HepG2 (cell line): ENCODE measurements around the gene NKAIN4. TPM values are rescaled to one million over a fixed set of nuclear protein-coding genes. Genes with fewer than 3 reads are reported as not detected.

ENCODE experiments used
- AGO1 ChIP-seq: fragments of 200-400 bp; formaldehyde crosslinking; IDR thresholded peaks from 2 replicates; pipeline ENCODE4 v1.6.1; 2017; ENCODE audit warnings: mild to moderate bottlenecking, low read depth, low read length, moderate library complexity; ENCODE audit not compliant: poor library complexity, severe bottlenecking
- ASH2L ChIP-seq: fragments of 300-600, 200-600 bp; sonication (generic); IDR thresholded peaks from 2 replicates; pipeline ENCODE4 v1.7.0; 2017; ENCODE audit warnings: low read depth, mild to moderate bottlenecking, moderate library complexity, mixed read lengths, low read length; ENCODE audit not compliant: insufficient read length
- BRF2 ChIP-seq: sonication (generic); formaldehyde crosslinking; IDR thresholded peaks from 2 replicates; pipeline ENCODE4 v1.8.1; 2022; ENCODE audit warnings: mild to moderate bottlenecking, missing genetic modification reagents
- HDAC1 ChIP-seq: sonication (generic); formaldehyde crosslinking; IDR thresholded peaks from 2 replicates; pipeline ENCODE4 v1.5.1; 2020; ENCODE audit warnings: mild to moderate bottlenecking, missing genetic modification reagents
- KDM5A ChIP-seq: fragments of 200-600 bp; sonication (generic); IDR thresholded peaks from 2 replicates; pipeline ENCODE4 v1.7.0; 2018; ENCODE audit warnings: antibody characterized with exemption, mild to moderate bottlenecking, low read length, borderline replicate concordance
- KLF11 ChIP-seq: IDR thresholded peaks from 2 replicates; pipeline ENCODE4 v1.6.1; 2016; ENCODE audit warnings: missing compliant biosample characterization
- NFIC ChIP-seq: IDR thresholded peaks from 2 replicates; pipeline ENCODE4 v1.6.1; 2012; ENCODE audit warnings: mild to moderate bottlenecking, low read length, inconsistent platforms
- PRDM10 ChIP-seq: sonication (generic); formaldehyde crosslinking; IDR thresholded peaks from 2 replicates; pipeline ENCODE4 v1.4.0; 2020; ENCODE audit warnings: low read depth, missing genetic modification reagents
- PRPF4 ChIP-seq: fragments of 200-400 bp; formaldehyde crosslinking; IDR thresholded peaks from 2 replicates; pipeline ENCODE4 v1.6.1; 2016; ENCODE audit warnings: low read length, low read depth; ENCODE audit not compliant: poor library complexity, severe bottlenecking
- REL ChIP-seq: sonication (generic); formaldehyde crosslinking; conservative IDR thresholded peaks from 2 replicates; pipeline ENCODE4 v1.8.0; 2022; ENCODE audit warnings: mild to moderate bottlenecking, missing genetic modification reagents, moderate library complexity
- SRSF4 ChIP-seq: fragments of 200-400 bp; formaldehyde crosslinking; IDR thresholded peaks from one replicate; pipeline ENCODE4 v1.6.1; 2018; ENCODE audit warnings: mild to moderate bottlenecking, low read depth, low read length, moderate library complexity; ENCODE audit not compliant: poor library complexity, severe bottlenecking
- THAP11 ChIP-seq: IDR thresholded peaks from 2 replicates; pipeline ENCODE4 v1.6.1; 2016; ENCODE audit warnings: missing biosample characterization, missing genetic modification reagents
- ZHX2 ChIP-seq, 2 experiments: sonication (generic) in 1 of 2; formaldehyde crosslinking in 1 of 2; IDR thresholded peaks; 2 replicates each; pipeline versions ENCODE4 v1.6.1 to v1.9.0; 2014 to 2022; ENCODE audit warnings: antibody characterized with exemption in 1 of 2, borderline replicate concordance in 1 of 2, inconsistent platforms in 1 of 2, low read depth in 1 of 2, missing genetic modification reagents in 1 of 2
- ZNF3 ChIP-seq: IDR thresholded peaks from 2 replicates; pipeline ENCODE4 v1.7.0; 2017; ENCODE audit warnings: inconsistent platforms
- ZNF383 ChIP-seq: sonication (generic); formaldehyde crosslinking; IDR thresholded peaks from 2 replicates; pipeline ENCODE4 v1.4.0; 2020; ENCODE audit warnings: missing genetic modification reagents, mild to moderate bottlenecking, borderline replicate concordance
- ZNF496 ChIP-seq: sonication (generic); formaldehyde crosslinking; IDR thresholded peaks from 2 replicates; pipeline ENCODE4 v1.8.1; 2023; ENCODE audit warnings: mild to moderate bottlenecking, moderate library complexity, missing genetic modification reagents; ENCODE audit not compliant: insufficient replicate concordance
- polyA plus RNA-seq, 8 experiments: library from polyadenylated mRNA; depleted of rRNA in 3 of 8; stranded (reverse) in 7 of 8; unstranded in 1 of 8; fragments of >200 nt; fragmentation: Illumina TruSeq in 4 of 8; extraction: Trizol in 4 of 8; gene quantifications; 2 replicates each; pipeline versions ENCODE4 v1.2.1 to v1.2.3, GENCODE V29; 2011 to 2016; ENCODE audit warnings: low read depth in 4 of 8, missing spikeins in 1 of 8, mixed read lengths in 1 of 8; ENCODE audit not compliant: insufficient read depth in 1 of 8
- total RNA-seq, 5 experiments: library from RNA; depleted of rRNA; stranded (reverse); fragments of >200 nt; fragmentation: Illumina TruSeq; extraction: Trizol; gene quantifications; 2 replicates each; pipeline ENCODE4 v1.2.3, GENCODE V29; 2016; ENCODE audit warnings: low read depth in 1 of 5

NKAIN4 gene
- total and polyA plus RNA-seq, 2 of the 13 experiments (the other 11 are each of a cell fraction or from before 2014, with no cell fraction given): not detected

GRCh38 chr20:63272105-63273058 is 18.1 kb upstream of the NKAIN4 start, which contains the start of gene ARFGAP1 (continued):
- peak; percentile 82 for TF ChIP-seq ZHX2 (IDR thresholded peaks at IDR 0.05; ENCODE audit: low read depth)
- TF ChIP-seq ZHX2 (CRISPR knock-in tag; IDR thresholded peaks at IDR 0.05; ENCODE audit: borderline replicate concordance): no peak
- TF ChIP-seq AGO1: peak; percentile 53
- TF ChIP-seq ZNF496: no peak
- peak; percentile 82 for TF ChIP-seq KDM5A
- peak; percentile 86 for TF ChIP-seq ASH2L
- no peak for TF ChIP-seq ZNF383 (CRISPR knock-in tag)
- TF ChIP-seq ZNF3 (CRISPR knock-in tag): no peak
- no peak for TF ChIP-seq SRSF4
- TF ChIP-seq THAP11 (CRISPR knock-in tag): peak; percentile 95
- no peak for TF ChIP-seq BRF2
- TF ChIP-seq KLF11: peak; percentile 31; the same call in 1 of the 2 replicates
- 0 out of 2 replicates have a peak, but pooled peaks have one; percentile 27 for TF ChIP-seq PRDM10 (CRISPR knock-in tag)
- no peak for TF ChIP-seq PRPF4
- TF ChIP-seq REL (CRISPR knock-in tag): 0 out of 2 replicates have a peak, but pooled peaks have one; percentile 34
- peak; percentile 96 for TF ChIP-seq HDAC1 (CRISPR knock-in tag)
- TF ChIP-seq NFIC: no peak
